GM21390 (cell line): ENCODE measurements around the gene MAD2L2.
A peak's percentile ranks its signal among the peaks of the same experiment; 100 is the strongest.

ENCODE experiments used
- ATAC-seq: cut with Tn5 transposase; IDR thresholded peaks from one replicate; pipeline ENCODE4 v1.9.1; 2021; ENCODE audit not compliant: unreplicated experiment

The MAD2L2 gene

GRCh38 chr1:11684070-11684469 is 3.1 kb upstream of the MAD2L2 start:
- ATAC-seq, result no peak

- no peak for ATAC-seq
These were observed 1.9 kb upstream of the MAD2L2 start for GRCh38 chr1:11682799-11683198.

- ATAC-seq, result no peak
These were observed 1.4 kb upstream of the MAD2L2 start for GRCh38 chr1:11682287-11682771.

- ATAC-seq, result peak; percentile 21
These were observed 478 bp downstream of the MAD2L2 start for GRCh38 chr1:11680270-11681070.

GRCh38 chr1:11678442-11678841 is 2.5 kb downstream of the MAD2L2 start:
- no peak for ATAC-seq

GRCh38 chr1:11676386-11677103 is 4.4 kb downstream of the MAD2L2 start:
- ATAC-seq, result no peak

- ATAC-seq, result no peak
These were observed 5.6 kb downstream of the MAD2L2 start for GRCh38 chr1:11675325-11675724.

GRCh38 chr1:11674488-11674887 is 6.5 kb downstream of the MAD2L2 start:
- ATAC-seq, result no peak

GRCh38 chr1:11673089-11673769 is 7.7 kb downstream of the MAD2L2 start:
- ATAC-seq, result no peak

GRCh38 chr1:11671544-11672286 is 9.2 kb downstream of the MAD2L2 start:
- no peak for ATAC-seq

GRCh38 chr1:11671205-11671543 is 9.8 kb downstream of the MAD2L2 start:
- ATAC-seq, result no peak

GRCh38 chr1:11670747-11671146 is 10.2 kb downstream of the MAD2L2 start:
- no peak for ATAC-seq

- no peak for ATAC-seq
These were observed 12.4 kb downstream of the MAD2L2 start for GRCh38 chr1:11668516-11668915.

- peak; percentile 38 for ATAC-seq
These were observed 16.4 kb downstream of the MAD2L2 start for GRCh38 chr1:11664336-11665065.

- no peak for ATAC-seq
These were observed 19.8 kb downstream of the MAD2L2 start for GRCh38 chr1:11661103-11661502.

- no peak for ATAC-seq
These were observed 21.2 kb downstream of the MAD2L2 start for GRCh38 chr1:11659748-11660147.

GRCh38 chr1:11658542-11658941 is 22.4 kb downstream of the MAD2L2 start:
- no peak for ATAC-seq

- ATAC-seq, result no peak
These were observed 23.3 kb downstream of the MAD2L2 start for GRCh38 chr1:11657654-11658053.

- ATAC-seq, result peak; percentile 37
These were observed 25.8 kb downstream of the MAD2L2 start for GRCh38 chr1:11654939-11655808.
